Tibial nerve (tissue), 4 donors: ENCODE results near the gene GNAZ.

Experiments
- EP300 ChIP-seq, 2 donors: sonication (generic); formaldehyde crosslinking; IDR thresholded peaks; one replicate each; pipeline ENCODE4 v1.6.1; 2017; ENCODE audit warnings: antibody characterized with exemption in 2 of 2, mild to moderate bottlenecking in 1 of 2
- TF ChIP-seq, protein P1 (sequence below), 5 experiments: fragments of 200-600 bp in 3 of 5; fragments of 450-650 bp in 2 of 5; sonication (generic) in 3 of 5; IDR thresholded peaks; one replicate each; pipeline ENCODE4 v1.5.1; 2016 to 2019; ENCODE audit warnings: antibody characterized with exemption in 5 of 5, mild to moderate bottlenecking in 3 of 5, moderate library complexity in 2 of 5

DNA sequence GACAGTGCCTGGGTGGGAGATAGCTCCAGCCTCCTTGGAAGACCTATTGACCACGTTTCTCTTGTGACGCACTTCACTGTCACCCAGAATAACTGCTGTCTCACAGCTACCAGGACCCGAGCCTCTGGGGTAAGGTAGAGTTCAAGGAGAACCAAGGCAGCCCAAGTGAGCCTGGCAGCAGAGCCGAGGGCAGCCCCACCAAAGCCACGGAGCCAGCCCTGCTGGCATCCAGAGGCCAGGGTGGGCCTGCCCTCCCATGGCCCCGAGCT, 38.7 kb downstream of the GNAZ start:
- TF ChIP-seq EP300 (IDR thresholded peaks at IDR 0.05), result no peak
- TF ChIP-seq, protein P1, sequence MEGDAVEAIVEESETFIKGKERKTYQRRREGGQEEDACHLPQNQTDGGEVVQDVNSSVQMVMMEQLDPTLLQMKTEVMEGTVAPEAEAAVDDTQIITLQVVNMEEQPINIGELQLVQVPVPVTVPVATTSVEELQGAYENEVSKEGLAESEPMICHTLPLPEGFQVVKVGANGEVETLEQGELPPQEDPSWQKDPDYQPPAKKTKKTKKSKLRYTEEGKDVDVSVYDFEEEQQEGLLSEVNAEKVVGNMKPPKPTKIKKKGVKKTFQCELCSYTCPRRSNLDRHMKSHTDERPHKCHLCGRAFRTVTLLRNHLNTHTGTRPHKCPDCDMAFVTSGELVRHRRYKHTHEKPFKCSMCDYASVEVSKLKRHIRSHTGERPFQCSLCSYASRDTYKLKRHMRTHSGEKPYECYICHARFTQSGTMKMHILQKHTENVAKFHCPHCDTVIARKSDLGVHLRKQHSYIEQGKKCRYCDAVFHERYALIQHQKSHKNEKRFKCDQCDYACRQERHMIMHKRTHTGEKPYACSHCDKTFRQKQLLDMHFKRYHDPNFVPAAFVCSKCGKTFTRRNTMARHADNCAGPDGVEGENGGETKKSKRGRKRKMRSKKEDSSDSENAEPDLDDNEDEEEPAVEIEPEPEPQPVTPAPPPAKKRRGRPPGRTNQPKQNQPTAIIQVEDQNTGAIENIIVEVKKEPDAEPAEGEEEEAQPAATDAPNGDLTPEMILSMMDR (IDR thresholded peaks at IDR 0.05), result no peak
